GM23338 (cell line): ENCODE data around the gene DSE. TPM values are rescaled to one million over a fixed set of nuclear protein-coding genes. Genes with fewer than 3 reads are reported as not detected.

Experiments used
- CREB1 ChIP-seq: fragments of 250-450 bp; sonication (Bioruptor Pico); IDR thresholded peaks from 2 replicates; pipeline ENCODE4 v1.5.0; 2020; ENCODE audit warnings: low read depth, mild to moderate bottlenecking, moderate library complexity
- ETS1 ChIP-seq: IDR thresholded peaks from 2 replicates; pipeline ENCODE4 v1.6.1; 2016; ENCODE audit warnings: antibody characterized with exemption
- POLR2AphosphoS5 ChIP-seq: IDR thresholded peaks from 2 replicates; pipeline ENCODE4 v1.6.1; 2016; ENCODE audit warnings: antibody characterized with exemption, low read depth
- REST ChIP-seq: IDR thresholded peaks from one replicate; pipeline ENCODE4 v1.6.1; 2018; ENCODE audit warnings: antibody characterized with exemption; ENCODE audit not compliant: unreplicated experiment
- STAT1 ChIP-seq: IDR thresholded peaks from one replicate; pipeline ENCODE4 v1.6.1; 2016; ENCODE audit warnings: antibody characterized with exemption; ENCODE audit not compliant: unreplicated experiment
- ZNF114 ChIP-seq: fragments of 250-450 bp; sonication (Bioruptor Pico); IDR thresholded peaks from 2 replicates; pipeline ENCODE4 v1.5.0; 2020; ENCODE audit warnings: mild to moderate bottlenecking, moderate library complexity
- polyA plus RNA-seq: library from polyadenylated mRNA; unstranded; fragments of >200 nt; fragmentation: Nextera tagmentation; extraction: Ambion mirVana; gene quantifications from 2 replicates; pipeline ENCODE4 v1.2.1, GENCODE V29; 2016
- total RNA-seq: library from RNA; depleted of rRNA; stranded (reverse); fragments of >200 nt; shearing (Covaris generic); gene quantifications from 2 replicates; pipeline ENCODE4 v1.2.3, GENCODE V29; 2014; rRNA removed

Gene DSE
- total and polyA plus RNA-seq, 2 experiments from 2014 or later = 18.8 to 45.2 TPM

- TF ChIP-seq REST (no peak), ZNF114 (CRISPR knock-in tag) (no peak), ETS1 (no peak), CREB1 (no peak), POLR2AphosphoS5 (no peak), STAT1 (no peak)
These were observed 121.8 kb downstream of the DSE start (continued) for GRCh38 chr6:116492331-116493067.

Other genes starting within 250 kb of the DSE start
- 0.28 TPM in 1 of 2 replicates, not detected in the other for gene COL10A1, start 244.8 kb upstream of the DSE start, total RNA-seq
- 0.31 and 0.40 TPM in 2 replicates for gene COL10A1, start 244.8 kb upstream of the DSE start, polyA plus RNA-seq
- gene TSPYL4, start 116.9 kb upstream of the DSE start, total RNA-seq = 16.2 and 19.8 TPM in 2 replicates
- gene TSPYL4, start 116.9 kb upstream of the DSE start, polyA plus RNA-seq = 12.7 and 13.2 TPM in 2 replicates
- 61.8 and 66.1 TPM in 2 replicates for gene TSPYL1, start 91.0 kb upstream of the DSE start, total RNA-seq
- 24.6 and 24.9 TPM in 2 replicates for gene TSPYL1, start 91.0 kb upstream of the DSE start, polyA plus RNA-seq
- gene CALHM6, start 90.4 kb downstream of the DSE start, total RNA-seq = 0.27 and 1.6 TPM in 2 replicates
- 1.2 and 2.6 TPM in 2 replicates for gene CALHM6, start 90.4 kb downstream of the DSE start, polyA plus RNA-seq
- gene CALHM5, start 140.7 kb downstream of the DSE start, total RNA-seq = 0.10 and 0.16 TPM in 2 replicates
- gene CALHM5, start 140.7 kb downstream of the DSE start, polyA plus RNA-seq = 0.02 and 0.03 TPM in 2 replicates
- not detected in 2 replicates for gene TRAPPC3L, start 174.7 kb downstream of the DSE start, total RNA-seq
- gene TRAPPC3L, start 174.7 kb downstream of the DSE start, polyA plus RNA-seq = not detected in 2 replicates
- gene CALHM4, start 182.8 kb downstream of the DSE start, total RNA-seq = not detected in 2 replicates
- gene CALHM4, start 182.8 kb downstream of the DSE start, polyA plus RNA-seq = not detected in 2 replicates
- gene RWDD1, start 200.6 kb downstream of the DSE start, total RNA-seq = 20.2 and 24.0 TPM in 2 replicates
- gene RWDD1, start 200.6 kb downstream of the DSE start, polyA plus RNA-seq = 171 TPM in 2 replicates
- gene RSPH4A, start 245.5 kb downstream of the DSE start, total RNA-seq = 0.08 and 0.52 TPM in 2 replicates
- gene RSPH4A, start 245.5 kb downstream of the DSE start, polyA plus RNA-seq = 0.54 and 1.0 TPM in 2 replicates